LNCAP (cell line): Measurements from ENCODE around the gene CDK5RAP2.

Experiments
- TF ChIP-seq, protein P1 (sequence below): fragments of 450-650 bp; IDR thresholded peaks from 2 replicates; pipeline ENCODE4 v1.5.1; 2017; ENCODE audit warnings: mild to moderate bottlenecking

The CDK5RAP2 gene

DNA sequence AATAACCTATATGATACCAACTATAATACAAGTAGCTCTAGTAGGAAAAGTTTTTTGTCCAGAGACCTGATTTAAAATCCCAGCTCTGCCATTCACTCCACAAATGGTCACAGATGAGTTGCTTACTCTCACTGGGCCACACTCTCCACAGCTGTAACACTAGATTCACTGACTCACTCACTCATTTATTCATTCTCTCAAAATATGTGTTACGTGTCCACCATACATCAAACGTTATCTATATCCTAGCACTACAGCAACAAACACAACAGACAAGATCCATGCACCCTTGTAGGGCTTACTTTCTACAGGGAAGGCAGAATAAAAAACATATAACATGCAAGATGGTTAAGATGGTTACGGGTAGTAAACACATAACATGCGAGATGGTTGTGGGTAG lies 146.3 kb downstream of the CDK5RAP2 start:
- TF ChIP-seq, protein P1, sequence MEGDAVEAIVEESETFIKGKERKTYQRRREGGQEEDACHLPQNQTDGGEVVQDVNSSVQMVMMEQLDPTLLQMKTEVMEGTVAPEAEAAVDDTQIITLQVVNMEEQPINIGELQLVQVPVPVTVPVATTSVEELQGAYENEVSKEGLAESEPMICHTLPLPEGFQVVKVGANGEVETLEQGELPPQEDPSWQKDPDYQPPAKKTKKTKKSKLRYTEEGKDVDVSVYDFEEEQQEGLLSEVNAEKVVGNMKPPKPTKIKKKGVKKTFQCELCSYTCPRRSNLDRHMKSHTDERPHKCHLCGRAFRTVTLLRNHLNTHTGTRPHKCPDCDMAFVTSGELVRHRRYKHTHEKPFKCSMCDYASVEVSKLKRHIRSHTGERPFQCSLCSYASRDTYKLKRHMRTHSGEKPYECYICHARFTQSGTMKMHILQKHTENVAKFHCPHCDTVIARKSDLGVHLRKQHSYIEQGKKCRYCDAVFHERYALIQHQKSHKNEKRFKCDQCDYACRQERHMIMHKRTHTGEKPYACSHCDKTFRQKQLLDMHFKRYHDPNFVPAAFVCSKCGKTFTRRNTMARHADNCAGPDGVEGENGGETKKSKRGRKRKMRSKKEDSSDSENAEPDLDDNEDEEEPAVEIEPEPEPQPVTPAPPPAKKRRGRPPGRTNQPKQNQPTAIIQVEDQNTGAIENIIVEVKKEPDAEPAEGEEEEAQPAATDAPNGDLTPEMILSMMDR: no peak

DNA sequence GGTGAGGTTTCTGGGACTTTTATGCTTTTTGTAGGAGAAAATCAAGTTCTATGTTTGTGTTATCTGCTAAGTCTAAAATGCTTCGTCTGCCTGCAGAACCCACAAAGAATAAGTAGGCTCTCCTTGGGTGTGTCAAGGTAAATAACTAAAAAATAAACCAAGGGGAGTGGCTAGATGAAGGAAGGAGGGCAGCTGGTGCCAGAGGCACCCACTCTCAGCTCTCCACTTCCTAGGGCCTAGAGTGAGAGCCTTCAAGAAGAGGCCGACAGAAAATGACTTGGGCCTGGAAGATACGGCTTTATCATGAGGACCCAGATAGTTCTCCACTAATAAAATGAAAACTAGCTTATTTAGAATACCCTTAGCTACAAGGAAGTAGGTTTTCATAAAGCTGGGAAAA lies 147.4 kb downstream of the CDK5RAP2 start:
- TF ChIP-seq, protein P1: no peak

DNA sequence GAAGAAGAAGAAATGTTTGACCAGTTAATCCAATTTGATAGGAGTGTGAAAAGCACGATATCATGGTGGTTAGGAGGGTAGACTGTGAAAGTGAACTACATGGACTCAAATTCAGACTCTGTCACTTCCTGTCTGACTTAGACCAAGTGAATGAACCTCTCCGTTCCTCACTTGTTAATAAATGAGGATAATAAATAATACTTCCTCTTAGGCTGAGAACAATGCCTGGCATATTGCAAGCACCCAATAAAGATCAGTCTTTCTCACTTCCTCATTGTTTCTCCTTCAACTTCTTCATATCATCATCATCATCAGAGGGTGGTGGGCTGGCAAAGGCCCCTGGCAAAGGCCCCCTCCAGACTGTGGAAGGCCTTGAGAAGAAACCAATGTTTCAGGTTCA lies 148.7 kb downstream of the CDK5RAP2 start:
- TF ChIP-seq, protein P1: no peak

- TF ChIP-seq, protein P1: no peak
Observed at GRCh38 chr9:120424248-120424647, 155.7 kb downstream of the CDK5RAP2 start.

- TF ChIP-seq, protein P1: no peak
Observed at GRCh38 chr9:120423812-120424211, 156.2 kb downstream of the CDK5RAP2 start.

DNA sequence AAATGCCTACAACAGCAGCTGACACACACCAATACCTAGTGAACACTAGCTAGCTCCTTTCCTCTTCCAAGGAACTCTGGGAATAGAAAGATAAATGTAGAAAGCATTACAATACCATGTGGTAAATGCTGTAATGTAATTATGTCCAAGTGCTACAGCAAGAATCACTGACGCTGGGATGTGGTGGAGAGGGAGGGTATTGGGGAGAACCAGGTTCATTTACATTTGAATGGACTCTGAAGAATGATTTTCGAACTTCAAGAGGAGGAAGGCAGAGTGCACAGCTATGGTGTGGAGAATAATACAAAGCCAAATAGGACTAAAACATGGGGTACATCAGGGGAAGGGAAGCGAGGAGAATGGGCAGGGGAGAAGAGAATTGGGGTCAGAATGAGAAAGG lies 158.0 kb downstream of the CDK5RAP2 start:
- TF ChIP-seq, protein P1: no peak

GRCh38 chr9:120418315-120418714 lies 161.7 kb downstream of the CDK5RAP2 start:
- TF ChIP-seq, protein P1: no peak

- TF ChIP-seq, protein P1: no peak
Observed at GRCh38 chr9:120416781-120417427, 163.1 kb downstream of the CDK5RAP2 start.
